GM18858 (cell line): ENCODE measurements around the gene PCDH9.

Source experiments
- ATAC-seq: cut with Tn5 transposase; IDR thresholded peaks from one replicate; pipeline ENCODE4 v1.9.1; 2021; ENCODE audit not compliant: unreplicated experiment

The PCDH9 gene

GRCh38 chr13:66855131-66855530 lies 375.0 kb downstream of the PCDH9 start:
- no peak for ATAC-seq

- ATAC-seq, result no peak
Observed at GRCh38 chr13:66853564-66853963, 376.6 kb downstream of the PCDH9 start.

- ATAC-seq, result no peak
Observed at GRCh38 chr13:66849706-66850105, 380.4 kb downstream of the PCDH9 start.

- no peak for ATAC-seq
Observed at GRCh38 chr13:66847541-66847940, 382.6 kb downstream of the PCDH9 start.

- ATAC-seq, result no peak
Observed at GRCh38 chr13:66845393-66845792, 384.7 kb downstream of the PCDH9 start.

- ATAC-seq, result no peak
Observed at GRCh38 chr13:66844933-66845332, 385.2 kb downstream of the PCDH9 start.

- ATAC-seq, result no peak
Observed at GRCh38 chr13:66842766-66843165, 387.4 kb downstream of the PCDH9 start.

GRCh38 chr13:66840621-66841020 lies 389.5 kb downstream of the PCDH9 start:
- no peak for ATAC-seq

- ATAC-seq, result no peak
Observed at GRCh38 chr13:66837246-66837645, 392.9 kb downstream of the PCDH9 start.

GRCh38 chr13:66835040-66835628 lies 395.0 kb downstream of the PCDH9 start:
- ATAC-seq, result no peak

- peak; percentile 50 for ATAC-seq
Observed at GRCh38 chr13:66830940-66831716, 399.0 kb downstream of the PCDH9 start.

GRCh38 chr13:66829803-66830202 lies 400.3 kb downstream of the PCDH9 start:
- ATAC-seq, result no peak

GRCh38 chr13:66826398-66826797 lies 403.7 kb downstream of the PCDH9 start:
- ATAC-seq, result no peak

- no peak for ATAC-seq
Observed at GRCh38 chr13:66821551-66821950, 408.6 kb downstream of the PCDH9 start.

- no peak for ATAC-seq
Observed at GRCh38 chr13:66811455-66811854, 418.7 kb downstream of the PCDH9 start.

- no peak for ATAC-seq
Observed at GRCh38 chr13:66809485-66809884, 420.7 kb downstream of the PCDH9 start.

- no peak for ATAC-seq
Observed at GRCh38 chr13:66807251-66807650, 422.9 kb downstream of the PCDH9 start.

- no peak for ATAC-seq
Observed at GRCh38 chr13:66805657-66806056, 424.5 kb downstream of the PCDH9 start.

GRCh38 chr13:66803808-66804456 lies 426.2 kb downstream of the PCDH9 start:
- ATAC-seq, result no peak

GRCh38 chr13:66803013-66803807 lies 426.9 kb downstream of the PCDH9 start:
- ATAC-seq, result no peak

- ATAC-seq, result no peak
Observed at GRCh38 chr13:66795636-66796035, 434.5 kb downstream of the PCDH9 start.
